ENCODE results near the gene KCNQ1. TPM values are rescaled to one million over a fixed set of nuclear protein-coding genes. Genes with fewer than 3 reads are reported as not detected.

The KCNQ1 gene
- total RNA-seq, 1 experiment from 2014 or later, result not detected

GRCh38 chr11:2553198-2553597, 108.4 kb downstream of the KCNQ1 start:
- ChIA-PET CTCF (no interaction called here), POLR2A (ENCODE audit: unreplicated experiment) (no interaction called here)
- BruUV-seq (replicated peaks), result no TSS peak

GRCh38 chr11:2553886-2554285, 109.1 kb downstream of the KCNQ1 start:
- no TSS peak for BruUV-seq (replicated peaks)

More at GRCh38 chr11:2553198-2553597, 108.4 kb downstream of the KCNQ1 start:
- Histone ChIP-seq H3K4me1 (replicated peaks; ENCODE audit: insufficient read depth) (no peaks in the 10 kb centered on the region), H2AFZ (no peak overlapping the region), H3K27ac (no peak overlapping the region), H3K9me2 (ENCODE audit: insufficient read depth) (no peaks in the 10 kb centered on the region), H4K20me1 (ENCODE audit: insufficient read depth) (no peaks in the 10 kb centered on the region), H3K4me3 (no peak overlapping the region), H3K9me3 (ENCODE audit: insufficient read depth, low read depth) (no peaks in the 10 kb centered on the region), H3K27me3 (ENCODE audit: insufficient read depth, low read depth) (peaks cover 31% of the 10 kb centered on the region), H3F3A (ENCODE audit: insufficient read depth, low read depth) (no peaks in the 10 kb centered on the region), H3K79me2 (ENCODE audit: low read depth) (no peaks in the 10 kb centered on the region), H3K36me3 (ENCODE audit: low read depth) (no peaks in the 10 kb centered on the region), H3K4me2 (no peak overlapping the region)
- TF ChIP-seq, protein P1, sequence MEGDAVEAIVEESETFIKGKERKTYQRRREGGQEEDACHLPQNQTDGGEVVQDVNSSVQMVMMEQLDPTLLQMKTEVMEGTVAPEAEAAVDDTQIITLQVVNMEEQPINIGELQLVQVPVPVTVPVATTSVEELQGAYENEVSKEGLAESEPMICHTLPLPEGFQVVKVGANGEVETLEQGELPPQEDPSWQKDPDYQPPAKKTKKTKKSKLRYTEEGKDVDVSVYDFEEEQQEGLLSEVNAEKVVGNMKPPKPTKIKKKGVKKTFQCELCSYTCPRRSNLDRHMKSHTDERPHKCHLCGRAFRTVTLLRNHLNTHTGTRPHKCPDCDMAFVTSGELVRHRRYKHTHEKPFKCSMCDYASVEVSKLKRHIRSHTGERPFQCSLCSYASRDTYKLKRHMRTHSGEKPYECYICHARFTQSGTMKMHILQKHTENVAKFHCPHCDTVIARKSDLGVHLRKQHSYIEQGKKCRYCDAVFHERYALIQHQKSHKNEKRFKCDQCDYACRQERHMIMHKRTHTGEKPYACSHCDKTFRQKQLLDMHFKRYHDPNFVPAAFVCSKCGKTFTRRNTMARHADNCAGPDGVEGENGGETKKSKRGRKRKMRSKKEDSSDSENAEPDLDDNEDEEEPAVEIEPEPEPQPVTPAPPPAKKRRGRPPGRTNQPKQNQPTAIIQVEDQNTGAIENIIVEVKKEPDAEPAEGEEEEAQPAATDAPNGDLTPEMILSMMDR (conservative IDR thresholded peaks at IDR 0.05), result no peak
- no peak for TF ChIP-seq EZH2 (IDR thresholded peaks at IDR 0.05; ENCODE audit: low read depth)
- intact Hi-C loops (cut with micrococcal nuclease; ENCODE audit: unreplicated experiment), result no loop called here
- DNase-seq, result no peak

DNA sequence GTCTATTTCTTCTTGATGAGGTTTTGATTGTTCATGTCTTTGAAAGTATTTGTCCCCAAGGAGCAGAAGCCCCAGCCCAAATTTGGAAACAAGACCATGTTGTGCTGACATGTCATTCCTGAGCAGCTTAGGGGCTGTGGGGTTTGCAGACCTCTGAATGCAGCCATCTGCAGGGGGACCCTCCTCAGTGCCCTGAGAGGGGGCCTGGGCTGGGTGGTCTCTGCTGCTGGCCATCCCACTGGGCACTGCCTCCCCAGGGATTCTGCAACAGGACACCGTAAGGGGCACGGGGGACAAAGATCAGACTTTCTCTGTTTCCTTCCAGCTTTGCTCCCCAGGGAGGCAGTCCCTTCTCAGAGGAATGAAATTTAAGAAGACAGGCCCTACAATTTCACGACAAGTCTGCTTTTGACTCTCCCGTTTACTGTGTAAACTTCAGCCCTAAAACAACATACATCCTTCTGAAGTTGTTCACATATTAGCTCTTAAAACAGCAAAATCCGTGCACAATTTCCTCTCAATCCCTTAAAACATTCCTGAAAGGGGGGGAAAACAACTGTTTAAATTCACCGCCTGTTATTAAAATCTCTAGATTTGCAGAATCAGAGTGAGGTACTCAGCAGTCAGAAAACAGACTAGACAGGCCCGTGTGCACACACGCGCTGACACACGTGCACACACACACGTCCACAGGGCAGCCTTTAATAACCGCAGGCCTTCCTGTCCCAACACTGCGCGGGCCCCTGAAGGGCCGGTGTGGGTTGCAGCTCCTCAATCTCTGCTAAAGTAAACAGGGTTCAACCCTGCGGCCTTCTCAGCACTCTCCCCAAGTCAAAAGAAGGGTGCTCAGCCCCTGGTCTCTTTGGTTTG, 109.8 kb downstream of the KCNQ1 start:
- no peak overlapping the region for H3K4me2 ChIP-seq
- no peaks in the 10 kb centered on the region for H4K20me1 ChIP-seq (ENCODE audit: insufficient read depth)
- no peaks in the 10 kb centered on the region for H3K79me2 ChIP-seq (ENCODE audit: low read depth)
- BruUV-seq (replicated peaks), result no TSS peak
- peaks cover 31% of the 10 kb centered on the region for H3K27me3 ChIP-seq (ENCODE audit: insufficient read depth, low read depth)
- intact Hi-C loops (cut with micrococcal nuclease; ENCODE audit: unreplicated experiment), result no loop called here
- H3K4me3 ChIP-seq, result no peak overlapping the region
- POLR2A ChIA-PET (ENCODE audit: unreplicated experiment), result no interaction called here
- H3K36me3 ChIP-seq (ENCODE audit: low read depth), result no peaks in the 10 kb centered on the region
- no peak for DNase-seq
- H3K27ac ChIP-seq, result no peak overlapping the region
- no peaks in the 10 kb centered on the region for H3F3A ChIP-seq (ENCODE audit: insufficient read depth, low read depth)
- H2AFZ ChIP-seq, result no peak overlapping the region
- no peaks in the 10 kb centered on the region for H3K4me1 ChIP-seq (replicated peaks; ENCODE audit: insufficient read depth)
- CTCF ChIA-PET, result interaction anchor here (0.7 kb wide), 1 partner anchor 19 kb away, joined by 3 read pairs; no protein-coding TSS in a partner anchor
- H3K9me2 ChIP-seq (ENCODE audit: insufficient read depth), result no peaks in the 10 kb centered on the region
- H3K9me3 ChIP-seq (ENCODE audit: insufficient read depth, low read depth), result no peaks in the 10 kb centered on the region
- TF ChIP-seq, protein P1 (conservative IDR thresholded peaks at IDR 0.05), result no peak
- no peak for TF ChIP-seq EZH2 (IDR thresholded peaks at IDR 0.05; ENCODE audit: low read depth)

More at GRCh38 chr11:2553886-2554285, 109.1 kb downstream of the KCNQ1 start:
- ChIA-PET POLR2A (ENCODE audit: unreplicated experiment) (no interaction called here), CTCF (no interaction called here)
- Histone ChIP-seq H3K4me2 (no peak overlapping the region), H3K79me2 (ENCODE audit: low read depth) (no peaks in the 10 kb centered on the region), H4K20me1 (ENCODE audit: insufficient read depth) (no peaks in the 10 kb centered on the region), H3K27ac (no peak overlapping the region), H3K36me3 (ENCODE audit: low read depth) (no peaks in the 10 kb centered on the region), H3K9me2 (ENCODE audit: insufficient read depth) (no peaks in the 10 kb centered on the region), H3K27me3 (ENCODE audit: insufficient read depth, low read depth) (peaks cover 31% of the 10 kb centered on the region), H3K4me1 (replicated peaks; ENCODE audit: insufficient read depth) (no peaks in the 10 kb centered on the region), H3K4me3 (no peak overlapping the region), H3K9me3 (ENCODE audit: insufficient read depth, low read depth) (no peaks in the 10 kb centered on the region), H3F3A (ENCODE audit: insufficient read depth, low read depth) (no peaks in the 10 kb centered on the region), H2AFZ (no peak overlapping the region)
- DNase-seq, result no peak
- intact Hi-C loops (cut with micrococcal nuclease; ENCODE audit: unreplicated experiment), result no loop called here
- TF ChIP-seq, protein P1 (conservative IDR thresholded peaks at IDR 0.05), result no peak
- TF ChIP-seq EZH2 (IDR thresholded peaks at IDR 0.05; ENCODE audit: low read depth), result no peak
